ENCODE measurements around the gene MRO. TPM values are rescaled to one million over a fixed set of nuclear protein-coding genes. Genes with fewer than 3 reads are reported as not detected.

MRO gene
- total RNA-seq, 1 donor from 2014 or later = not detected

- DNase-seq (ENCODE audit: extremely low spot score in 2 of 2) = no peak
- TF ChIP-seq CTCF (IDR thresholded peaks at IDR 0.05) (no peak), POLR2A (IDR thresholded peaks at IDR 0.05) (no peak), POLR2AphosphoS5 (IDR thresholded peaks at IDR 0.05; ENCODE audit: insufficient read depth in 1 of 2, low read depth in 1 of 2) (no peak)
- H3K9me3 ChIP-seq = no peaks in the 10 kb centered on the region
- no peaks in the 10 kb centered on the region for H3K27me3 ChIP-seq
- intact Hi-C loops (cut with DNase I) = no loop called here
- no peak overlapping the region for H3K27ac ChIP-seq
- no peaks in the 10 kb centered on the region for H3K36me3 ChIP-seq
- no peaks in the 10 kb centered on the region for H3K4me1 ChIP-seq
- H3K4me3 ChIP-seq = no peak overlapping the region
Measured at GRCh38 chr18:50796495-50796894, 23.3 kb downstream of the MRO start.

GRCh38 chr18:50793641-50794565, 25.9 kb downstream of the MRO start:
- Histone ChIP-seq H3K9me3 (no peaks in the 10 kb centered on the region), H3K4me3 (no peak overlapping the region), H3K4me1 (no peaks in the 10 kb centered on the region), H3K36me3 (no peaks in the 10 kb centered on the region), H3K27me3 (no peaks in the 10 kb centered on the region), H3K27ac (no peak overlapping the region)
- no peak for DNase-seq (ENCODE audit: extremely low spot score in 2 of 2)
- intact Hi-C loops (cut with DNase I) = no loop called here
- TF ChIP-seq POLR2AphosphoS5 (IDR thresholded peaks at IDR 0.05; ENCODE audit: insufficient read depth in 1 of 2, low read depth in 1 of 2) (no peak), CTCF (IDR thresholded peaks at IDR 0.05) (no peak), POLR2A (IDR thresholded peaks at IDR 0.05) (no peak)

- H3K4me3 ChIP-seq = no peak overlapping the region
- no peaks in the 10 kb centered on the region for H3K27me3 ChIP-seq
- DNase-seq (ENCODE audit: extremely low spot score in 2 of 2) = no peak
- no peaks in the 10 kb centered on the region for H3K9me3 ChIP-seq
- intact Hi-C loops (cut with DNase I) = no loop called here
- H3K4me1 ChIP-seq = no peaks in the 10 kb centered on the region
- H3K27ac ChIP-seq = no peak overlapping the region
- no peak for TF ChIP-seq POLR2AphosphoS5 (IDR thresholded peaks at IDR 0.05; ENCODE audit: insufficient read depth in 1 of 2, low read depth in 1 of 2)
- no peak for TF ChIP-seq POLR2A (IDR thresholded peaks at IDR 0.05)
- TF ChIP-seq CTCF (IDR thresholded peaks at IDR 0.05) = no peak
- no peaks in the 10 kb centered on the region for H3K36me3 ChIP-seq
Measured at GRCh38 chr18:50792885-50793284, 26.9 kb downstream of the MRO start.

GRCh38 chr18:50791599-50792438, 28.0 kb downstream of the MRO start:
- Histone ChIP-seq H3K27me3 (no peaks in the 10 kb centered on the region), H3K27ac (no peak overlapping the region), H3K36me3 (no peaks in the 10 kb centered on the region), H3K9me3 (no peaks in the 10 kb centered on the region), H3K4me3 (no peak overlapping the region), H3K4me1 (no peaks in the 10 kb centered on the region)
- intact Hi-C loops (cut with DNase I) = no loop called here
- TF ChIP-seq POLR2AphosphoS5 (IDR thresholded peaks at IDR 0.05; ENCODE audit: insufficient read depth in 1 of 2, low read depth in 1 of 2) (no peak), CTCF (IDR thresholded peaks at IDR 0.05) (no peak), POLR2A (IDR thresholded peaks at IDR 0.05) (no peak)
- DNase-seq (ENCODE audit: extremely low spot score in 2 of 2) = no peak
